SK-N-SH (cell line): ENCODE results near the gene PRR23A. TPM values are rescaled to one million over a fixed set of nuclear protein-coding genes. Genes with fewer than 3 reads are reported as not detected.

Source experiments
- CTCF ChIA-PET: fragments of 300-600, 350-600 bp; formaldehyde crosslinking; extraction: SDS; loops from one replicate; lab custom pipeline; 2021; lab: Yijun Ruan, JAX
- POLR2A ChIA-PET: fragments of 350-600 bp; sonication (Branson Sonifier 250); formaldehyde crosslinking; extraction: SDS; loops from one replicate; lab custom pipeline; 2020; ENCODE audit warnings: antibody characterized with exemption, inconsistent platforms; lab: Yijun Ruan, JAX
- DNase-seq: peaks from one replicate; pipeline ENCODE4 v3.0.0; 2012
- H2AFZ ChIP-seq: fragments of 200-600 bp; sonication (generic); 2 replicates; pipeline ENCODE4 v1.8.1; 2016; ENCODE audit warnings: antibody characterized with exemption, mild to moderate bottlenecking, low read depth
- H3F3A ChIP-seq: fragments of 200-600 bp; sonication (generic); replicated peaks from 2 replicates; pipeline ENCODE3; 2016; ENCODE audit warnings: antibody characterized with exemption, mild to moderate bottlenecking; ENCODE audit not compliant: insufficient read depth
- H3K27ac ChIP-seq, 2 experiments: fragments of 200-500 bp in 1 of 2; fragments of 200-600 bp in 1 of 2; sonication (Bioruptor generic) in 1 of 2; sonication (generic), shearing (Covaris generic) in 1 of 2; 2 replicates each; pipeline versions ENCODE4 v1.5.1 to v1.6.1; 2014 to 2016; ENCODE audit warnings: low read depth in 2 of 2, inconsistent platforms in 1 of 2, low read length in 1 of 2, mild to moderate bottlenecking in 1 of 2, mixed read lengths in 1 of 2
- H3K27me3 ChIP-seq: fragments of 200-600 bp; sonication (generic), shearing (Covaris generic); 2 replicates; pipeline ENCODE4 v1.6.1; 2016; ENCODE audit warnings: mixed run types; ENCODE audit not compliant: insufficient read depth
- H3K36me3 ChIP-seq, 2 experiments: fragments of 200-500 bp in 1 of 2; fragments of 200-600 bp in 1 of 2; sonication (Bioruptor generic) in 1 of 2; sonication (generic) in 1 of 2; replicated peaks in 1 of 2; 2 replicates each; pipeline versions ENCODE3 to v1.5.1; 2014 to 2016; ENCODE audit warnings: low read length in 1 of 2, mild to moderate bottlenecking in 1 of 2; ENCODE audit not compliant: insufficient read depth in 2 of 2, control insufficient read depth in 1 of 2
- H3K4me1 ChIP-seq, 2 experiments: fragments of 200-500 bp in 1 of 2; fragments of 200-600 bp in 1 of 2; sonication (Bioruptor generic) in 1 of 2; sonication (generic), shearing (Covaris generic) in 1 of 2; 2 replicates each; pipeline versions ENCODE4 v1.5.1 to v1.6.1; 2014 to 2016; ENCODE audit warnings: low read depth in 1 of 2, low read length in 1 of 2, mixed run types in 1 of 2; ENCODE audit not compliant: insufficient read depth in 2 of 2, control insufficient read depth in 1 of 2
- H3K4me2 ChIP-seq: fragments of 200-600 bp; sonication (generic), shearing (Covaris generic); 2 replicates; pipeline ENCODE4 v1.6.1; 2017; ENCODE audit warnings: mixed run types
- H3K4me3 ChIP-seq, 2 experiments: fragments of 200-500 bp in 1 of 2; fragments of 200-600 bp in 1 of 2; sonication (Bioruptor generic) in 1 of 2; sonication (generic), shearing (Covaris generic) in 1 of 2; 2 replicates each; pipeline versions ENCODE4 v1.5.1 to v1.8.1; 2014 to 2016; ENCODE audit warnings: low read depth in 2 of 2, inconsistent platforms in 1 of 2, low read length in 1 of 2, mild to moderate bottlenecking in 1 of 2, mixed read lengths in 1 of 2, moderate library complexity in 1 of 2
- H3K79me2 ChIP-seq: fragments of 200-600 bp; sonication (generic); 2 replicates; pipeline ENCODE4 v1.8.1; 2017; ENCODE audit warnings: mild to moderate bottlenecking; ENCODE audit not compliant: insufficient read depth
- H3K9ac ChIP-seq: fragments of 200-600 bp; sonication (generic); 2 replicates; pipeline ENCODE4 v1.6.1; 2017; ENCODE audit warnings: mixed run types
- H3K9me2 ChIP-seq: fragments of 200-600 bp; sonication (generic); 2 replicates; pipeline ENCODE4 v1.6.1; 2017; ENCODE audit warnings: mixed run types
- H3K9me3 ChIP-seq: fragments of 200-600 bp; sonication (generic); 2 replicates; pipeline ENCODE4 v1.6.1; 2017; ENCODE audit warnings: mixed run types, mild to moderate bottlenecking, moderate library complexity
- H4K20me1 ChIP-seq: fragments of 200-600 bp; sonication (generic); 2 replicates; pipeline ENCODE4 v1.6.1; 2017; ENCODE audit warnings: mild to moderate bottlenecking, mixed run types; ENCODE audit not compliant: insufficient read depth
- CHD2 ChIP-seq: fragments of 150-350 bp; IDR thresholded peaks from 2 replicates; pipeline ENCODE4 v1.6.1; 2018; ENCODE audit warnings: low read length; ENCODE audit not compliant: partially characterized antibody
- EP300 ChIP-seq, 2 experiments: IDR thresholded peaks; 2 replicates each; pipeline versions ENCODE4 v1.4.0 to v1.6.1; 2012; ENCODE audit warnings: borderline replicate concordance in 1 of 2, low read depth in 1 of 2, low read length in 1 of 2
- EZH2phosphoT487 ChIP-seq: fragments of 200-600 bp; sonication (generic); IDR thresholded peaks from 2 replicates; pipeline ENCODE4 v1.6.1; 2017; ENCODE audit warnings: low read depth, mixed run types, mild to moderate bottlenecking, antibody characterized with exemption, moderate library complexity, borderline replicate concordance
- FOSL2 ChIP-seq: IDR thresholded peaks from 2 replicates; pipeline ENCODE4 v1.4.0; 2012; ENCODE audit warnings: low read depth, mild to moderate bottlenecking, moderate library complexity, borderline replicate concordance
- FOXJ3 ChIP-seq: sonication (generic); formaldehyde crosslinking; IDR thresholded peaks from 2 replicates; pipeline ENCODE4 v1.5.1; 2020; ENCODE audit warnings: mild to moderate bottlenecking, missing genetic modification reagents
- GABPA ChIP-seq: IDR thresholded peaks from 2 replicates; pipeline ENCODE4 v1.4.0; 2012; ENCODE audit warnings: low read depth, mild to moderate bottlenecking
- MEF2A ChIP-seq: IDR thresholded peaks from 2 replicates; pipeline ENCODE4 v1.4.0; 2012; ENCODE audit warnings: low read depth, borderline replicate concordance
- POLR2AphosphoS5 ChIP-seq: IDR thresholded peaks from 2 replicates; pipeline ENCODE4 v1.6.1; 2012; ENCODE audit warnings: low read depth, low read length
- REST ChIP-seq: IDR thresholded peaks from 2 replicates; pipeline ENCODE4 v1.6.1; 2012; ENCODE audit warnings: mild to moderate bottlenecking, low read depth, low read length, moderate library complexity
- RFX5 ChIP-seq: IDR thresholded peaks from 2 replicates; pipeline ENCODE4 v1.6.1; 2012; ENCODE audit warnings: mild to moderate bottlenecking, improper control_type of control experiment, low read length
- TCF12 ChIP-seq: IDR thresholded peaks from 2 replicates; pipeline ENCODE4 v1.4.0; 2012
- WGBS: methylation state at CpG from one replicate; pipeline ENCODE4 v1.1.6; 2017; ENCODE audit warnings: low lambda C conversion rate; 5-methylcytosine and 5-hydroxymethylcytosine counted together
- polyA plus RNA-seq, 3 experiments: library from polyadenylated mRNA; depleted of rRNA; stranded (reverse); fragments of >200 nt; gene quantifications; 2 replicates each; pipeline ENCODE4 v1.2.3, GENCODE V29; 2012

PRR23A gene
- polyA plus RNA-seq, 1 of the 3 experiments (the other 2 are of a cell fraction): not detected

- POLR2A ChIA-PET: no interaction called here
Measured at GRCh38 chr3:139016430-139017048, 10.5 kb upstream of the PRR23A start.

GRCh38 chr3:139005356-139005993, 593 bp downstream of the PRR23A start:
- Histone ChIP-seq H2AFZ (no peak overlapping the region), H3K79me2 (no peaks in the 10 kb centered on the region), H3K4me3 (no peak overlapping the region), H3K9ac (no peak overlapping the region), H3F3A (no peaks in the 10 kb centered on the region), H3K4me2 (no peak overlapping the region), H3K27ac (no peak overlapping the region), H4K20me1 (no peaks in the 10 kb centered on the region), H3K4me1 (no peaks in the 10 kb centered on the region), H3K36me3 (no peaks in the 10 kb centered on the region), H3K9me3 (no peaks in the 10 kb centered on the region), H3K9me2 (no peaks in the 10 kb centered on the region), H3K27me3 (no peaks in the 10 kb centered on the region)
- ChIA-PET CTCF (no interaction called here), POLR2A (no interaction called here)
- WGBS: 86% methylated on average over 38 of the region's 45 CpGs
- DNase-seq: no peak
- TF ChIP-seq EZH2phosphoT487 (no peak), MEF2A (no peak), TCF12 (no peak), REST (no peak), EP300 (IDR thresholded peaks at IDR 0.05; ENCODE audit: borderline replicate concordance in 1 of 2, low read depth in 1 of 2, low read length in 1 of 2) (no peak), CHD2 (no peak), RFX5 (no peak), GABPA (no peak), FOSL2 (no peak)

More at GRCh38 chr3:139016430-139017048, 10.5 kb upstream of the PRR23A start:
- CTCF ChIA-PET: interaction anchor here (0.6 kb wide), 1 partner anchor 131 kb away, joined by 3 read pairs; no protein-coding TSS in a partner anchor
- WGBS: 3% methylated on average over 3 of the region's 3 CpGs
- Histone ChIP-seq H2AFZ (no peak overlapping the region), H3K9me3 (no peaks in the 10 kb centered on the region), H3K27me3 (no peaks in the 10 kb centered on the region), H3K27ac (no peak overlapping the region), H3K4me1 (no peaks in the 10 kb centered on the region), H3K9me2 (no peaks in the 10 kb centered on the region), H3K36me3 (no peaks in the 10 kb centered on the region), H4K20me1 (no peaks in the 10 kb centered on the region), H3K4me2 (no peak overlapping the region), H3K9ac (no peak overlapping the region), H3K79me2 (no peaks in the 10 kb centered on the region), H3K4me3 (no peak overlapping the region), H3F3A (no peaks in the 10 kb centered on the region)
- TF ChIP-seq POLR2AphosphoS5 (no peak), CHD2 (no peak), FOXJ3 (CRISPR knock-in tag) (no peak)
- DNase-seq: no peak
